ENCODE data around the gene RARB.

Gene RARB

DNA sequence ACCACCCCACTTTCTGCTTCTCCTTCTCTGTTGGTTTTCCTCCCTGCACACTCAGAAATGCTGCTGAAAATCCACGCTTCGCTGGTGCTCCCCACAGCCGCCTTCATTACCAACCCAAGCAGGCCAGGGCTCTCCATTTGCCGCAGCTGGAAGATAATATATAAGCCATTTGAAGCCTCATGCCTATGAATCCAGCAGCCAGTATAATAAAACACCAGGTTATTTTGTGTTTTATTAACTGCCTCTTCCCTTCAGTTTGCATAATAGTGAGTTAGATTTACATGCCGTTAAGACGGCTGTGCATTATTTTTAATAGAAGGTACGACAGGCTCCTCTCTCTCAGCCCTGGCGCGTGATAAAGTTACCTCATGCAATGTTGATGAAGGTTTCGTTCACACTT lies 150.0 kb downstream of the RARB start:
- in situ Hi-C loops (cut with HindIII; ENCODE audit: low pct_ligation_motif_present, low pct_unique_long_range_greater_than_20kb, low sequenced_read_pairs) = no loop called here
- no peak for DNase-seq

DNA sequence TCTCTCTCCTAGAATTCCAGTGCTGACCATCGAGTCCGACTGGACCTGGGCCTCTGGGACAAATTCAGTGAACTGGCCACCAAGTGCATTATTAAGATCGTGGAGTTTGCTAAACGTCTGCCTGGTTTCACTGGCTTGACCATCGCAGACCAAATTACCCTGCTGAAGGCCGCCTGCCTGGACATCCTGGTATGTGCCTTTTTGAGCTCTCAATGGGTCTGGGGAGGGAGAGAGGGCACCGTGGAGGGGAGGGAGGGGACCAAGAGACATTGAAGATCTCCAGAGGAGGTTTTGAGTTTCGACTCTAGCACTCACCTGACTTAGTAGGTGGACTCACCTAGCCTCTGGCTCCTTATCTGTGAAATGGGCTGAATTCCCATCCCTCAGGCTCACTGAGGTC lies 152.5 kb downstream of the RARB start:
- DNase-seq = no peak
- in situ Hi-C loops (cut with HindIII; ENCODE audit: low pct_ligation_motif_present, low pct_unique_long_range_greater_than_20kb, low sequenced_read_pairs) = no loop called here

DNA sequence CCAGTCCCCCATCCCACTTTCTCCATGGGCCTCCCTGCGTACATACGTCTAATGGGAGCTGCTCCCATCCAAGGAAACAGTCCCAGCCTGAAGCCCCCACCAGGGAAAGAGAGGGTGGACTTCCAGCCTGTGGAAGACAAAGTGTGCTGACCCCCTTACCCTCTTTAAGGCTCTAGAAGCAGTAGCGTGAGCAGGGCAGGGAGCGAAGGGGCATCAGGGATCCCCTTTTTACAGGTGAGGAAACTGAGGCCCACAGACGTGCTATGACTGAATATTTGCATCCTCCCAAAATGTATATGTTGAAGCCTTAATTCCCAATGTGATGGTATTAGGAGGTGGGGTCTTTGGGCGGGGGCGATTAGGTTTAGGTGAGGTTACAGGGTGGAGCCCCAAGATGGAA lies 153.3 kb downstream of the RARB start:
- DNase-seq = no peak
- in situ Hi-C loops (cut with HindIII; ENCODE audit: low pct_ligation_motif_present, low pct_unique_long_range_greater_than_20kb, low sequenced_read_pairs) = no loop called here

DNA sequence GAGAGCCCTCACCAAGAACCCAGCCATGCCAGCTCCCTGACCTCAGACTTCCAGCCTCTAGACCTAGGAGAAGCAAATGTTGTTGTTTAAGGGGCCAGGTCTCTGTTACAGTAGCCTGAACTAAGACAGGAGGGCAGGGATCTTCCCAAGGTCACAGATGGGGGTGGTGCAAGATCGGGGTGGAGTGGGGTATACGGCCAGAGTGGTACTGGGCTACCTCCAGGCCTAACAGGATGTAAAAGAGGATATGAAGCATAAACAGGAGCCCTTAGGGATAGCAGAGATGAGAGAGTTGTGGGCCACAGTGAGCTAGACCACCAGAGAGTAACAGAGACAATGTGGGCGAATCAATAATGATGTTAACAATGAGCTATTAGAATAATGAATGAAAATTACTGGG lies 153.8 kb downstream of the RARB start:
- in situ Hi-C loops (cut with HindIII; ENCODE audit: low pct_ligation_motif_present, low pct_unique_long_range_greater_than_20kb, low sequenced_read_pairs) = no loop called here
- no peak for DNase-seq

DNA sequence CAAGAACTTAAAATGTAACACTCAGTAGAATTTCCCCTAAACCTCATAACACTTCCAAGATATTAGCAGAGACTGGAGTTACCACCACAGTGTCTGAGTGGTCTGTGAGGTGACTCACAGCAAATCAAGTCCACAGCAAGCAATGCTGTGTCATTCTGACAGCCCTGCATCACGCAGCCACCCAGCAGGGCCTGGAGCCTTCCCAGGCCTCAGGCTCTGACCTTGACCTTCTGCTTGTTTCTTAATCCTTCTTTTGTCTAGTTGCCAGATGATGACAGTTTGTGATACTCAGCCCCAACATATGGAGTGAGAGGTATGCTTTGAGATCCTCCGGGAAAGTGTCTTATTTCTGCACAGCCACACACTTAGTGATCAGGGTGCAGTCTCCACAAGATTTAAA lies 154.2 kb downstream of the RARB start:
- in situ Hi-C loops (cut with HindIII; ENCODE audit: low pct_ligation_motif_present, low pct_unique_long_range_greater_than_20kb, low sequenced_read_pairs) = no loop called here
- DNase-seq = peak; percentile 74

DNA sequence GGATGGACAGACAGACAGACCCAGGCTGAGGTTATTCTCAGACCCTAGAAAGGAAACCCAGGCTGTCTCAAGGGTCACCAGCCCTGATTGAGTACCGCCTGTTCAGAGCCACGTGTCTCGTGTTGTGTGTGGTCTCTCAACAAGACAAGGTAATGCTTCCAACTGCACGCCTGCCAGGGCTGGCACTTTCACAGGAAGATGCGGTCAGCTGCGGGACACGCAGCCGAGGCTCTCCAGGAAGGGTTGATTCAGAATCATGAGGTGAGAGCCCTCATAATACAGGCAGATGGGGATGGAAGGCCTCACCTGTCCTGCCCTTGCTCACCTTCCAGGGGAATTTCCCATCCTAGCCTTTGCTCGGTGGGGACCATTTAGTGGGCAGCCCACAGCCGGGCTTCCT lies 155.3 kb downstream of the RARB start:
- no peak for DNase-seq
- in situ Hi-C loops (cut with HindIII; ENCODE audit: low pct_ligation_motif_present, low pct_unique_long_range_greater_than_20kb, low sequenced_read_pairs) = no loop called here

DNA sequence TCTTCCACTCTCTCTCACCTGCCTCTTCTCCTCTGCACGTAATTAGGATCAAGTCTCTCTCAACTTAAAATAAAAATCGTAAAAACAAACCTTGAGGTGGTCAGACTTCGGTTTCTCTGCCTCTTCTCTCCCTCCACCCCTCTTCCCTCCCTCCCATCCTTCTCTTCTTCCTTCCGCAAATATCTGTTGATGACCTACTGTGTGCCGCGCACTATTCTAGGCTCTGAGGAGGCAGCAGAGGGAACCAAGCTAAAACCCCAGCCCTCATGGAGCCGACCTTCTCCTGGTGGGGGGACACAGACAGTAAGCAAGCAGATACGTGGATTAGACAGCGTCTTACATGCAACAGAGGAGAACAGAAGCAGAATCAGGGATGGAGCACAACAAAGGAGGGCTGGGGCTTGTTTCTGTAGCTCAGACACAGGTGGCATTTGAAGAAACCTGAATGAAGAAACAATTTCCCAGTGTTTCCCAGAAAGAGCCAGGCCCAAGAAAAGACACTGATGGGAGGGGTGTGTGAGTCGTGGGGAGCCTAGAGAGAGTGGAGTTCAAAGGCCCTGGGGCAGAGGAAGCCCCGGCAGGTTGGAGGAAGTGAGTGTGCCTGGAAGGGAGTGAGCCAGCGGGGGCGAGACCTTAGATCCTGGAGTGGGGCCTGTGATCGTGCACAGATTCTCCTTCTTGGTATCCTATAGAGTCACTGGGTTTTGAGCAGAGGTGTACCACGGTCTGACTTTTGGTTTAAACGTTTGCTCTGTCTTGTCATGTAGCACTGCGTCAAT lies 156.1 kb downstream of the RARB start:
- in situ Hi-C loops (cut with HindIII; ENCODE audit: low pct_ligation_motif_present, low pct_unique_long_range_greater_than_20kb, low sequenced_read_pairs) = no loop called here
- DNase-seq = no peak

DNA sequence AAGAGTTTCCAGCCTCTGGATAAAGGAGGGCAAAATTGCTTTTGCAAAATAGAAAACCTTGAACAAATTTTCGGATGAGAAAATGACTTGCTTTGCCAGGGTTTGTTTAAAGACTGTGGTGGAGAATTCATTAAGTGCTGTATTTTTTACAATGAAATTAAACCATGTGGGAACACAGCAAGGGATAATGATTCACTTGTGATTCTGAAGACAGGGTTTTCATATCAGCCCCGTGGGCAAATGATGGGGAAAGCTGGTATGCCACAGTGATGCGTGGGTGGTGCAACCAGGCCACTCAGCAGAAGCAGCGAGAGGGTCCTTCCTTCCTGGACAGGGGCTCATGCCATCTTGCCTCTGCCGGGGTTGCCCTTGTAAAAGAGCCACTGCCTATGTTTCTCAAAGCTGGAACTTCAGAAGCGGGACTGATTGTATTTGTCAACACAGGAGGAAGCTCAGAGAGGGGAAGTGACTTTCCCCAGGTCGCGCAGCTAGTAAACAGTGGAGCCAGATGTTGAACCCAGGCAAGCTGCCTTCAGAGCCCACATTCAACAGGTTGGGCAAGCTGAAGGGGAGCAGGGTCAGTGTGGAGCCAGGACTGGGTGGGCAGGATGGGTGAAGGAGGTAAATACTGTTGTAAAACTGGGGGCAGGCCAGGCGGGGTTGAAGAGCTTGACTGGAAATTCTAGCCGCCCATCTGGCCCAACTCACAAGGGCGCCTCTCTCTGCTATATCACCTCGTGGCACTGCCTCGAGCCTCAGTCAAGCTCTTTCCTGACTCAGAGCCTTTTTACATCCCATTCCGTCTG lies 157.5 kb downstream of the RARB start:
- DNase-seq = no peak
- in situ Hi-C loops (cut with HindIII; ENCODE audit: low pct_ligation_motif_present, low pct_unique_long_range_greater_than_20kb, low sequenced_read_pairs) = no loop called here

DNA sequence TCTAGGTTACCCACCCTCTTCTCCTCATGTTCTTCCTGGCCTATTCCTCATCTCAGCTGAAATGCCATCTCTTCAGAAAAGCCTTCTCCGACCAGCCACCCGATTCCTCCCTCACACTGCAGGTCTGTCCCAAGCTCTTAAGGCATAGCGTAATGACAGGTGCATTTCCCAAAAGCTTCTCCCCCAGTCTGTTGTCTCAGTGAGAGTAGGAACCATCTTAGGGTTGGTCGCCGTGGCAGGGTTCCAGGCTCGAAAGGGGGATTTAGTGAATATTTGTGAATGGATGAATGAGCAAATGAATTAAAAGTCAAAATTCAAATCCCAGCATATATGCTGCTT lies 158.1 kb downstream of the RARB start:
- in situ Hi-C loops (cut with HindIII; ENCODE audit: low pct_ligation_motif_present, low pct_unique_long_range_greater_than_20kb, low sequenced_read_pairs) = no loop called here
- no peak for DNase-seq

DNA sequence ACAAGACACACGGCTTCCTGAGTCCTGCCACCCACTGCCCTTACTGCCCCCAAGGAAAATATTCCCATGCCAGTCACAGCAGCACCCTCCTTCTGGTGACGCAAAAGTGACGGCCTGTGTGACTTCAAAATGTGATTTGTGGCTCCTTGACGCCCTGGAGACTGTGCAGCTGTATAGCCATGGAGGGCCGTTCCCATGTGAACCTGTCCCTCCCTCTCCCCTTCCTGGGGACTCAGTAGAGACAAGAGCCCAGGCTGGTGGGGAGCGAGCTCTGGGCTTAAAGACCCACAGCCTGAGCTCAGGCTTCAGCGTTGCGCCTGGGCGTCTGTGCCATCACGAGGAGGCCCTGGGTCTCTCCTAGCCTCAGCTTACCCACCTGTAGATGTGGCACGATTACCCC lies 158.5 kb downstream of the RARB start:
- no peak for DNase-seq
- in situ Hi-C loops (cut with HindIII; ENCODE audit: low pct_ligation_motif_present, low pct_unique_long_range_greater_than_20kb, low sequenced_read_pairs) = no loop called here

DNA sequence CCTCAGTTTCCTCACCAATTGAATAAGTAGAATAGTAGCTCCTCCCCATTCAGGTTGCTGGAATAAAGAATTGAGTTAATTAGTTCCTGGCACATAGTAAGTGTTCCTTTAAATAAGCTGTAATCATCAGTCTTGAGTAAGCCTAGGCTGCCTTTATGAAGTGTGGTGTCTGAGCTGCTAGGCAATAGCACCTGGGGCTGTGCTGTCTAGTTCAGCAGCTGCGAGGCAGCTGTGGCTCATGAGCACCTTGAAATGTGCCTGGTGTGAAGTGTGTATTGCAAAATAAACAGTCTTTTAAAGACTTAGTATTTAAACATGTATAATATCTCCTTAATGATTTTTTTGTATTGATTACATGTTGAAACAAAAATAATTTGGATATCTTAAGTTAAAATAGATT lies 159.0 kb downstream of the RARB start:
- in situ Hi-C loops (cut with HindIII; ENCODE audit: low pct_ligation_motif_present, low pct_unique_long_range_greater_than_20kb, low sequenced_read_pairs) = no loop called here
- no peak for DNase-seq

DNA sequence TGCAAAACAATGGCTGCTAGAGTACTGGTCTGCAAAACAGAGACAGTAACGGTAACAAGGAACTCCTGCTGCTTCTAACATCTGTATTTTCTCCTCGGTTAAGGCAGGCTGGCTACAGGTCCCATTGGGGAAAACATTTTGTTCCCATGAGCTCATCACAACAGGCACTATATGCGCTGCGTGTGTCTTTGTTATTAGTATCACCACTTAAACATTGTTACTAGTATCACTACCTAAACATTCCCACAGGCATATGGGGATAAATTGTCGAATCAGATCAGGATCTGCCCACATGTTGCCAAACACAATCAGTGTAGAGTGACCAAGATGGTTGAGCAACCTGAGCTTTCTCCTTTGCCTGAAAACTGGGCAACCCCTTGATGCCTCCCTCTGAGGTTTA lies 159.5 kb downstream of the RARB start:
- no peak for DNase-seq
- in situ Hi-C loops (cut with HindIII; ENCODE audit: low pct_ligation_motif_present, low pct_unique_long_range_greater_than_20kb, low sequenced_read_pairs) = no loop called here

DNA sequence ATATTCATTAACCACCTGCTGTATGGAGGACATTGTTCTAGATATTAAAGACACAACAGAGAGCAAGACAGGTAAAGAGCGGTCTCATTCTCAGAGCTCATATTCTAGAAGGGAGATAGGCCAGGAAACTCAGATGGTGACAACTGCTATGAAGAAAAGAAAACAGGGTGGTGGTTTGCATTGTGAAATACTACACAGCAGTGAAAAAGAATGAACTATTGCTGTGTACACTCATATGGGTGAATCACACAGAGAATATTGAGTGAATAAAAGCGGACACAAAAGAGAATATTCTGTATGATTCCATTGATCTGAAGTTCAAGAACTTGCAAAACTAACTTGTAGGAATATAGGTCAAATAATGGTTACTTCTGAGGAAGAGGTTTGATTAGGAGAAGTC lies 159.9 kb downstream of the RARB start:
- in situ Hi-C loops (cut with HindIII; ENCODE audit: low pct_ligation_motif_present, low pct_unique_long_range_greater_than_20kb, low sequenced_read_pairs) = no loop called here
- DNase-seq = no peak

DNA sequence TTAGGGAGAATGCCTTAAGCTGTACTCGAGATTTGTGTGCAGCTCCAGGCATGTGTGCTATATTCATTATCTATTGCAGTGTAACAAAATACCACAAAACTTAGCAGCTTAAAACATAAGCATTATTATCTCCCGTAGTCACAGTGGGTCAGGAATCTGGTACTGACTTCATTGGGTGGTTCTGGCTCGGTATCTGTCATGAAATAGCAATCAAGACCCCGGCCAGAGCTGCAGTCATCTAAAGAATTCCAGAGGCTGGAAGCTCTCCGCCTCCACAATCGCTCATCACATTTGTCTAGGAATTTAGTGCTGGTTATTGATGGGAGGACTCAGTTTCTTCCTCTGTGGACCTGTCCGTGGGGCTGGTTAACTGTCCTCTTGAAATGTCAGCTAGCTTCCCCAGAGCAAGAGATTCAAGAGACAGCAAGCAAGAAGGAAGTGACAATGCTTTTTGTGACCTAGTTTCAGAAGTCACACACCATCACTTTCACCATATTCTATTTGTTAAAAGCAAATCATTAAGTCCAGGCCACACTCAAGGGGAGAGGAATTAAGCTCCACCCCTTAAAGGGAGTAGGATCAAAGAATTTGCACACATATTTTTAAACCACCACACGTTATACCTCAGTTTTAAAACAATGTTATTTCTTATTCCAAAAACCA lies 160.5 kb downstream of the RARB start:
- in situ Hi-C loops (cut with HindIII; ENCODE audit: low pct_ligation_motif_present, low pct_unique_long_range_greater_than_20kb, low sequenced_read_pairs) = no loop called here
- DNase-seq = no peak

DNA sequence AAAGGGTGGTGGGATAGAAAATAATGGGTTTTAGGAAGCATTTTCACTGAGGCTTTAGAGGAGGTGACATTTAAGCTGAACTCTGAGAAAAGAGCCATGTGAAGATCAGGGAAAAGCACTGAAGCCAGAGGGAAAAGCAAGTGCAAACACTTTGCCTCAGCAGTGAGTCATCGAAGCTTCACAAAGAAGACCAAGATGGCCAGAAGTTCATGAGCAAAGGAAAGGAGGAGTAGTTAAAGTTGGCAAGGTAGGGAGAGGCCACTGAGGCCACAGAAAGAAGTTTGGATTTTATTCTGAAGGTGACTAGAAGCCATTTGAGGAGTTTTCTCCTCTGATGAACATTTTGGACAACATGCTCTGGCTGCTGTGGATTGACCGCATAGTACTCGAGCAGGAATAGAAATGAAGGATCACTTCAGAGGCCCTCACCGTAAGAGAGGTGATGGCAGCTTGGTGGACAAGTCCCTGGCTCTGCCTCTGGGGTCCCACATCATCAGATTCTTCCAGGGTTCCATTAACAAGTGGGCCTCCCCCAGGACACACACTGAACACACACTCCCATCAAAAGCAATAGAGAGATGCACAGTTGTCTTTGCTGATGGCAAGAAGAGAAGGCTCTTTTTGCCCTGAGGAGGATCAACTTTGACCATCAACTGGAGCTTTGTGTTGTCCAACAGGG lies 161.2 kb downstream of the RARB start:
- in situ Hi-C loops (cut with HindIII; ENCODE audit: low pct_ligation_motif_present, low pct_unique_long_range_greater_than_20kb, low sequenced_read_pairs) = no loop called here
- no peak for DNase-seq

DNA sequence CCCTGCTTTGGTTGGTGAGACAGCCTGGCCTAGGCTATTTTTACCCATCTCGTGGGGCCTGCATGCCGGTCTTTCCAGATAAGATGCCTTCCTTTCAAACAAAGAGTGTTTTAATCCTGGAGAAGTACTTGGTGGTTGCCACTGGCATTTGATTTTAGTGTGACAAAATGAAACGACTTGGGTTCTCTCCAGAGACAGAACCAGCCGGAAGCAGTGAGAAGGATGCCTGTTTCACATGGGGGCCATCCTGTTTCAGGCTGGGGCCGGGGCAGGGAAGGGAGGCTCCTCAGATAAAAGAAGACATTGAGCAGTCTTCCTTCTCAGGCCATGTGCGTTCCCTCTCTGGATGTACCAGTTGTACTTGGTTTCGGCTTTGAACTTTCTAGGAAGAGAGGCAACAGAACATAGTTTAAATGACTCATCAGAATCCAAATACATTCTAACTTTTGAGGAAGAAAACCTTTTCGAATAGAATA lies 161.8 kb downstream of the RARB start:
- in situ Hi-C loops (cut with HindIII; ENCODE audit: low pct_ligation_motif_present, low pct_unique_long_range_greater_than_20kb, low sequenced_read_pairs) = no loop called here
- no peak for DNase-seq

DNA sequence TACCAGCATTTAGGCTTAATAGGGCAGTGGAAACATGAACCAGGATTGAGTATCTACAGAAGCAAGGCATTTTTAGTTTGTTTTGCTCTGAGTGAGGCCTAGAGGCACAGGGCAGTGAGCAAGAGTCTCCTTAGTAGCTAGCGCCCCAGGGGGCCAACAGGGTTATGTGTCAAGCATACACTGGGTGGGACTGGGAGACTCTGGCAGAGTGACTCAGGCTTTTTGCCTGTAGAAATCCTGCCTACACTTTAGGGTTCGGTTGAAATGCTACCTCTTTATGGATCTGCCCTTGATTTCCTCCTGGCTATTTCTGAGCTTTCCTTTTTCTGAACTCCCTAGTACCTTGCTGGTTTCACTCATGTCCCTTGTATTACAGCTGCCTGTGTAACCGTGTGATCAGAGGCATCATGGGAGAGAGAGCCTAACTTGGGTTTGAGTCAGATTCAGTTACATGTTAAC lies 164.5 kb downstream of the RARB start:
- in situ Hi-C loops (cut with HindIII; ENCODE audit: low pct_ligation_motif_present, low pct_unique_long_range_greater_than_20kb, low sequenced_read_pairs) = no loop called here
- peak; percentile 84 for DNase-seq

DNA sequence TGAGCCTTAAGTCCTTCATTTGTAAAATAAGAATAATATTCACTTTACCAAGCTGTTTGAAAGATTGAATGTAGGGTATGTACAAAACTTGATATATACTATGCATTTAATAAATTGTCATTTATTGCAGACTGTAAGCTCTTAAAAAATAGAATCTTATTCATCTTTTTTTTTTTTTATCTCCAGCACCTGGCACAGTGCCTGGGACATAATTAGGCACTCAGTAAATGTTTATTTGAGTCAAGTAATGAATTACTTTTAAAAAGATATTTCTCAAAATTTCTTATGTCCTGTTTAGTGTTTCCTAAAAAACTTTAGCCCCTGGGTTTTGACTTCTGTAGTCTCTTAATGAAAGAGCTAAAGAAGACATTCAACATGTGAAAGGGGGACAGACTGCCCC lies 164.9 kb downstream of the RARB start:
- in situ Hi-C loops (cut with HindIII; ENCODE audit: low pct_ligation_motif_present, low pct_unique_long_range_greater_than_20kb, low sequenced_read_pairs) = no loop called here
- DNase-seq = no peak

DNA sequence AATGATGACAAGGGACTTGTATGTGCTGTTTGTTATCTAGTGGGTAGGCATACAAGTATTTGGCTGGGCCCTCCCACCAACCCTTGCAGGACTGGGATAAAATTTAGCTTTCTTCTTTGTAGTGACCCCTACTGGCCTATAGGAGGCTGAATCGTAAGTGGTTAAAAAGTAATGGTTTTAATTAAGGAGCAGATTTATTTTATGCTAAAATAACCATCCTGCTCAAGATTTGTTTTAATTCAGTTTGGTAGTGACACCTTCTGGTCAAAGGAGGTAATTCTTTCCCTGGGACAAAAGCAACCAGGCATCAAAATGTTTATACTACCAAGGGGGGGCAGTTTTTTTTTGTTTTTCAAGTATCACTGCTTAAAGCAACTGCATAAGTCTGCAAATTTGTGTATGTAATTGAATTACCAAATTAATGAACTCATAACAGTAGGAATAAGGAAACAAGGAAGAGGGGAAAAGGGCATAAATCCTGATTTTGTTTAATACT lies 166.0 kb downstream of the RARB start:
- peak; percentile 56 for DNase-seq
- in situ Hi-C loops (cut with HindIII; ENCODE audit: low pct_ligation_motif_present, low pct_unique_long_range_greater_than_20kb, low sequenced_read_pairs) = no loop called here
